Spinal cord (tissue), 10 donors: ENCODE measurements around the gene SGCE. TPM values are rescaled to one million over a fixed set of nuclear protein-coding genes. Genes with fewer than 3 reads are reported as not detected.
A peak's percentile ranks its signal among the peaks of the same experiment; 100 is the strongest.

Experiments
- DNase-seq, 6 donors: peaks; one replicate each; pipeline versions ENCODE4 v3.0.0 to v3.0.0-alpha.2; 2013 to 2015; ENCODE audit warnings: low spot score in 6 of 6, low read depth in 4 of 6
- H3K27ac ChIP-seq: one replicate; pipeline ENCODE4 v1.5.1; 2013; ENCODE audit warnings: low read depth, low read length, control low read depth
- H3K27me3 ChIP-seq: one replicate; pipeline ENCODE4 v1.6.1; 2013; ENCODE audit warnings: low read length; ENCODE audit not compliant: control insufficient read depth, insufficient read depth
- H3K36me3 ChIP-seq: one replicate; pipeline ENCODE4 v1.6.1; 2013; ENCODE audit warnings: low read length; ENCODE audit not compliant: control insufficient read depth, insufficient read depth
- H3K4me1 ChIP-seq: one replicate; pipeline ENCODE4 v1.6.1; 2013; ENCODE audit warnings: low read length; ENCODE audit not compliant: control insufficient read depth, insufficient read depth
- H3K4me3 ChIP-seq: one replicate; pipeline ENCODE4 v1.5.1; 2013; ENCODE audit warnings: low read depth, low read length, control low read depth
- H3K9me3 ChIP-seq: one replicate; pipeline ENCODE4 v1.6.1; 2013; ENCODE audit warnings: low read length; ENCODE audit not compliant: control insufficient read depth, insufficient read depth
- WGBS: methylation state at CpG from one replicate; pipeline ENCODE4 v1.1.5; 2013; ENCODE audit warnings: missing lambda C conversion rate; ENCODE audit not compliant: insufficient coverage; 5-methylcytosine and 5-hydroxymethylcytosine counted together
- polyA plus RNA-seq, 2 donors: library from polyadenylated mRNA; unstranded; fragments of 120-200 nt; gene quantifications; one replicate each; pipeline ENCODE4 v1.2.1, GENCODE V29; 2013; ENCODE audit not compliant: insufficient read length in 2 of 2
- total RNA-seq, 2 donors: library from RNA; depleted of rRNA in 1 of 2; stranded (reverse); fragments of 120-200 nt in 1 of 2; fragments of >200 nt in 1 of 2; gene quantifications; one replicate each; pipeline versions ENCODE4 v1.2.3 to v1.2.4, GENCODE V29; 2013 to 2014
- donor health status: healthy.

The SGCE gene
- total and polyA plus RNA-seq, 4 donors: 76.8 to 146 (median 90.8) TPM

DNA sequence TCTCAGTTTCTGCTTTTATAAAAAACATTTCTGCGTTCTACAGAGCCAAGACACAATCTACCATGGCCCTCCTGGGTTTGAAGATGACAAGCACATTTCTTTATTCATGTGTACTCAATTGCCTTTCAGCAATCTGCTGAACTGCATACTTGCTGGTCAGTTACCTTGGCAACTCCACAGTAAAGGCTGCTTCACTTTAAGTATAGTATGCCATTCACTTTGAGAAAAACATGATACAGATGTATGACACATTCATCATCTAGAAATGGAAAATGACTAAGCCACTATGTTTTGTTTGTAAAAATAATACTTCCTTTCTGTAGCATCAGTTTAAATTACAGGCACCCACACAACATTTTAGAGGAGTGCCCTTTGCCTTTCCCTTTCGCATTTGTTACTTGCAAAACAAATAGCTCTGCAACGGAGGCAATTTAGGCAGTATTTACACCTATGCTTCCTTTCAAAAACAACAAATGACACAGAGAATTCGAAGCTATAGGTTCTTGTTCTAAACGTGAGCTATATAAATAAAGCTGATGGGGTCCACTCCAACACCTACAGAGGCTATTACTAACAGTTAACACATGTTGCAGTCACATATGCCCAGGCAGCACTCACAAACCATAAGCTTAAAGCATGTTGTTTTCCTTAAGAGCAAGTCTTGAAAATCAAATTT lies 23.5 kb downstream of the SGCE start:
- H3K27me3 ChIP-seq: no peaks in the 10 kb centered on the region
- no peak overlapping the region for H3K27ac ChIP-seq
- 27% methylated on average over 2 of the region's 5 CpGs for WGBS
- H3K36me3 ChIP-seq: no peaks in the 10 kb centered on the region
- no peaks in the 10 kb centered on the region for H3K4me1 ChIP-seq
- DNase-seq: peak in 2 of 6 donors; percentile 38 to 73
- no peaks in the 10 kb centered on the region for H3K9me3 ChIP-seq
- no peak overlapping the region for H3K4me3 ChIP-seq

DNA sequence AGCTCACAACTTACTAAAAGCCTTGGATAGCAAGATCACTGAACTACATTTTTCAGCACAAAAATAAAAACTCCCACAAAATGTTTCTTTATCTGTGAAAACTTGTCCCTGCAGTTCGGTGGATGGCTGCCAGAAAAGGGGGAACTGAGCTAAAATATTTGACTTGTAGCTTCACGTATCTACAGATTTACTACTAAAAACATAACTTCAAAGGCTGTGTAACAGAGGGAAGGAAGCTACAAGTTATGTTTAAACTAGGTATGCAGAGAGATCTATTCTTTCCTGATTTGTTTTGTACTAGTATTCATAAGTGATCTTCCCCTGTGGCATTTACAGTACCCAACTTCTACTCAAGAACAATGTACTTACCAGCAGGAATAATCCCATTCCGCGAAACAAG lies 25.1 kb downstream of the SGCE start:
- Histone ChIP-seq H3K36me3 (no peaks in the 10 kb centered on the region), H3K4me3 (no peak overlapping the region), H3K9me3 (no peaks in the 10 kb centered on the region), H3K27me3 (no peaks in the 10 kb centered on the region), H3K27ac (no peak overlapping the region), H3K4me1 (no peaks in the 10 kb centered on the region)
- WGBS: no CpG with 5 or more reads among the region's 4 CpGs
- DNase-seq: no peak

DNA sequence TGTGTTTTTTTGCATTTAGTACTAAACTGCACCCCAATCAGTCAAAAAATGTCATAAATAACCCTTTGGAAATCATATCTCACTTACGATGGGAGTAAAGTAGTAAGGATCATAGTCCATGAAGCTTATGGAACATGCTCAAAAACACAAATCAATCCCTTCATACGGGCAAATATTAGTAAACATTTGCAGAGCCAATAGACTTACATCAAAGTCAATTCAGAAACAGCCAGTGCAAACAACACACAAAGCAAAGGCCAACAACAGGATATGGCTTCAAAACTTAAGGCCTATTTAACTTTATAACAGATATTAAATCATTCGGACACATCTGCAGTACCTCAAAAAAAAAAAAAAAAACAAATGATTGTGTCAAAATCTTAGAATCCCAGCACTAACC lies 32.1 kb downstream of the SGCE start:
- no peaks in the 10 kb centered on the region for H3K27me3 ChIP-seq
- no peaks in the 10 kb centered on the region for H3K36me3 ChIP-seq
- no peaks in the 10 kb centered on the region for H3K9me3 ChIP-seq
- H3K27ac ChIP-seq: no peak overlapping the region
- no peak overlapping the region for H3K4me3 ChIP-seq
- no peaks in the 10 kb centered on the region for H3K4me1 ChIP-seq
- 60% methylated on average over 1 of the region's 3 CpGs for WGBS
- DNase-seq: no peak

DNA sequence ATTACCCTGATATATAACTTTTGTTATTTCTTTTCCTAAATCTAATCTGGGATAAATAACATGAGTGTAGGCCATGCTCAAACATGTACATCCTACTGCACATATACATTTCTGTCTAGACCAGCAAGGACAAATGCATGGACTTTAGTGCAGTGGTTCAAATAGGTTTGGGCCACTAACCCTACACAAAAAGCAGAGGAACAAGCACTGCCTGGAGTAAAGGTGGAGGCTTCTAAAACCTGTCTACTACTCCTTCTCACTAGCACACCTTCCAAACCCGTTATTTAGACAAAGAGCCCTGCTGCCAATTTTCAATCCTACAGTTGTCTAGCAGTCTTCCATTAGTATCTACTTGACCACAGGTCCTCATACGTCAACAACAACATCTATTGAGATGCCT lies 34.8 kb downstream of the SGCE start:
- no peaks in the 10 kb centered on the region for H3K27me3 ChIP-seq
- no peaks in the 10 kb centered on the region for H3K9me3 ChIP-seq
- H3K4me1 ChIP-seq: no peaks in the 10 kb centered on the region
- no peak overlapping the region for H3K27ac ChIP-seq
- no peak for DNase-seq
- H3K4me3 ChIP-seq: no peak overlapping the region
- no peaks in the 10 kb centered on the region for H3K36me3 ChIP-seq
- WGBS: 100% methylated on average over 1 of the region's 2 CpGs

DNA sequence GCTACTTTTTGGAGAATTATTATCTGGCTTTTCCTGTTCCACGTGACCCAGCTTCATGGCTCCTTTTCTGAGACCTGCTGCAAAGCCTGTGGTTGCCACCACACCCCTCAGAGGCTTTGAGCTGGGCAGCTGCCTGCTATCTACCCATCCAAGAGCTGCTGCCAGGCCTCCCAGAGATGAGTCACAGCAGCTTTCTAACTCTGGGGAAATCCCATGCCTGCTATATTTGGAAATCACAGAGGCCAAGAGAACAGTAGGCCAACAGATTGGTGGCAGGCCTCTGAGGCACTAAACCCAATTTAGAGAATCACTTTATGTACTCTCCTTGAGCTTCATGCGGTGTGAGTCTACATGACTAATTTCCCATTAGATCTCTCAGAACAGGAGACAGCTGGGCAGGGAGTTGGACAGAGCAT lies 35.2 kb downstream of the SGCE start:
- H3K27me3 ChIP-seq: no peaks in the 10 kb centered on the region
- no peaks in the 10 kb centered on the region for H3K9me3 ChIP-seq
- 60% methylated on average over 1 of the region's 2 CpGs for WGBS
- H3K4me3 ChIP-seq: no peak overlapping the region
- DNase-seq: no peak
- H3K4me1 ChIP-seq: no peaks in the 10 kb centered on the region
- H3K27ac ChIP-seq: no peak overlapping the region
- H3K36me3 ChIP-seq: no peaks in the 10 kb centered on the region

DNA sequence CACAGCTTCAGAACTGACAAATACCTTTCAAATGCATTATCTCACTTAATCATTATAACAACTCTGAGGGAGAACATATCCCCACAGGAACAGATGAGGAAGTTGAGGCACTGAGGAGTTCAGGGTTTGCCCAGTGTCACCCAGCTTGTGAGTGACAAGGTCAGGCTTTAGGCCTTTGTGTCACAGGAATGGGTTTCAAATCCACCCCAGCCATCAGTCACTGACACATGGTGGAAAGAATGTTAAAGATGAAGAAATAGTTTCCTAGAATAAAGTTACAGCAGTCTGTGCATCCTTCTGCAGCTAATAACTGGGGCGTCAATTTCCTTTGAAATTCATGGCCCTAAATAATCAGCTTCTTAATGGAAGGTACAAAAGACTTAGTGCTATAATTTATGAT lies 37.8 kb downstream of the SGCE start:
- Histone ChIP-seq H3K36me3 (no peaks in the 10 kb centered on the region), H3K27ac (no peak overlapping the region), H3K4me1 (no peaks in the 10 kb centered on the region), H3K9me3 (no peaks in the 10 kb centered on the region), H3K4me3 (no peak overlapping the region), H3K27me3 (no peaks in the 10 kb centered on the region)
- no peak for DNase-seq
- WGBS: no CpG with 5 or more reads among the region's 1 CpG

DNA sequence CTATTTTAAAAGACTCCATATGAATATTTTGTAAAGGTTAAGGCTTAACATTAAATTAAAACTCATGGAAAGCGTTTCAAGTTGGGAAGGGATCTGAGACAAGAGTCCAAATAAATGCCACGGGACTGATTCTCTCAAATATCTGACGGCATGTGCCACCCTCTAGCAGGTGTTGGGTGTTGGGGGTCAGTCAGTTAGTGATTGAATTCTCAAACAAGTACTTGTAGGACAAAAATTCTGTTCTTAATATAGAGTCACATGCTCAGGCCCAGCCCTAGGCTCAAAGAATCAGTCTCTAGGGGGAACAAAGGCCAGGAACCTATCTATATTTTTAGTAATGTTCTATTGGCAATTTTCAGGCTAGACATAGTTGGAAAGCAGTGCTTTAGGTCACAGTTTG lies 39.1 kb downstream of the SGCE start:
- no CpG with 5 or more reads among the region's 3 CpGs for WGBS
- Histone ChIP-seq H3K4me1 (no peaks in the 10 kb centered on the region), H3K9me3 (no peaks in the 10 kb centered on the region), H3K27ac (no peak overlapping the region), H3K27me3 (no peaks in the 10 kb centered on the region), H3K36me3 (peaks cover 4% of the 10 kb centered on the region), H3K4me3 (no peak overlapping the region)
- DNase-seq: no peak

DNA sequence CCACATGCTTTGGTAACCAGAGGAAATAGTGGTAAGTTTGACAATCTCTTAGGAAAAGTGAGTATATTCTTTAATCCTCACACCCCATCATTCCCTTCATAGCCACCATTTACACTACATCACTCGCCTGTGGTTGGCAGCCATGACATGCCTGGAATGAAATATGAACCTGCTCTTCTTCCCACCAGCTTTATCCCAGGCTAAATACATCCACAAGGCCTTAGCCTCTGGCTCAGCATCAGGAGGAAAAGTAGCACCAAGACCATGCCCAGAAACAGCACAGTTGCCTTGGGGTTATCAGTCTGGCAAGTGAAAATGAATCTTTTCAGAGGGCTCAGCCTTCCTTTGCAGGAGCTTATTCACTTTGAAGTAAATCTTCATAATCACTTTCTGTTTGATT lies 40.3 kb downstream of the SGCE start:
- Histone ChIP-seq H3K4me1 (no peaks in the 10 kb centered on the region), H3K36me3 (peaks cover 4% of the 10 kb centered on the region), H3K27me3 (no peaks in the 10 kb centered on the region), H3K9me3 (no peaks in the 10 kb centered on the region), H3K27ac (no peak overlapping the region), H3K4me3 (no peak overlapping the region)
- DNase-seq: no peak
- WGBS: 89% methylated on average over 1 of the region's 1 CpG

DNA sequence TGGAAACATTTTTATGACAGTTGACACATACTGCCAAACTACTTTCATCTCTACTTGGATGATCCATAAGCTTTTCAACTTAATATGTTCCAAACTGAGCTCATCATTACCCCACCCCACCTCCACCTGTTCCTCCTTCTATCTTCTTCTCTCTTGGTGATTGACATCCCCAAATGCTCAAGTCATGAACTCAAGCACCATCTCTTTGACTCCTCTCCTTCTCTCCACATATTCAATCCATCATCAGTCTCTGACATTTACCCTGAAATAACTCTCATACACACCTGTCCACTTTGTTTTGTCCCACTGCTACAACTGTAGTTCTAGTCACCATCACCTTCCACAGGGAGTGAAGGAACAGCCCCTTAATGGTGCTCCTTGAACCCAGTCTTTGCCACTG lies 43.3 kb downstream of the SGCE start:
- H3K27ac ChIP-seq: no peak overlapping the region
- H3K4me3 ChIP-seq: no peak overlapping the region

DNA sequence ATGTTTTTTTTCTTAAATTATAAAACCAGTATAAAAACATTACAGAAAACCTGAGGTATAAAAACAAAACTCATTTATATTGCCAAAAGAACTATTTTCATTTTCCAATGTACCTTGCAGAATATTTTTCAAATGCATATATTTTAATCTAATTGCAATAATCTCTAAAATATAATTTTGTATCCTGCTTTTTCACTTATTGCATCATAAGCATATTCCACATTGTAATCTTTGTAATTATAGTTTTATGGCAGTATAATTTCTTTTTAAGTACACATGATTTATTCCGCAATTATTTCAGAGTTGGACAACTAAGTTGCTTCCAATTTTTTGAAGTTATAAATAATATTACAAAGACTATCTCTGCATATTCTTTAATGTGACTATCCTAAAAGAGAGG lies 43.7 kb downstream of the SGCE start:
- H3K27ac ChIP-seq: no peak overlapping the region
- WGBS: no CpG with 5 or more reads among the region's 1 CpG
- H3K36me3 ChIP-seq: peaks cover 4% of the 10 kb centered on the region
- H3K4me3 ChIP-seq: no peak overlapping the region
- H3K27me3 ChIP-seq: no peaks in the 10 kb centered on the region
- no peaks in the 10 kb centered on the region for H3K4me1 ChIP-seq
- DNase-seq: no peak
- H3K9me3 ChIP-seq: no peaks in the 10 kb centered on the region

More for the DNA sequence above, 43.3 kb downstream of the SGCE start:
- H3K27me3 ChIP-seq: no peaks in the 10 kb centered on the region
- no peaks in the 10 kb centered on the region for H3K9me3 ChIP-seq
- H3K4me1 ChIP-seq: no peaks in the 10 kb centered on the region
- no peak for DNase-seq
- H3K36me3 ChIP-seq: peaks cover 4% of the 10 kb centered on the region
